Measurements from ENCODE around the gene TPM2.

TPM2 gene

GRCh38 chr9:35646533-35647265, 43.0 kb downstream of the TPM2 start:
- no peak for TF ChIP-seq SIN3A (IDR thresholded peaks at IDR 0.05; ENCODE audit: borderline replicate concordance, insufficient read depth, low read length)
- TF ChIP-seq TAF1 (IDR thresholded peaks at IDR 0.05; ENCODE audit: borderline replicate concordance, insufficient read depth, low read length) = 0 out of 2 replicates have a peak, but pooled peaks have one; percentile 38
- TF ChIP-seq FOXP2 (optimal IDR thresholded peaks at IDR 0.05; ENCODE audit: borderline replicate concordance, extremely low read depth, extremely low read length, insufficient read depth) = peak; percentile 63
- TF ChIP-seq POLR2AphosphoS5 (IDR thresholded peaks at IDR 0.05; ENCODE audit: low read depth, low read length) = peak; percentile 50; the same call in 1 of the 2 replicates

DNA sequence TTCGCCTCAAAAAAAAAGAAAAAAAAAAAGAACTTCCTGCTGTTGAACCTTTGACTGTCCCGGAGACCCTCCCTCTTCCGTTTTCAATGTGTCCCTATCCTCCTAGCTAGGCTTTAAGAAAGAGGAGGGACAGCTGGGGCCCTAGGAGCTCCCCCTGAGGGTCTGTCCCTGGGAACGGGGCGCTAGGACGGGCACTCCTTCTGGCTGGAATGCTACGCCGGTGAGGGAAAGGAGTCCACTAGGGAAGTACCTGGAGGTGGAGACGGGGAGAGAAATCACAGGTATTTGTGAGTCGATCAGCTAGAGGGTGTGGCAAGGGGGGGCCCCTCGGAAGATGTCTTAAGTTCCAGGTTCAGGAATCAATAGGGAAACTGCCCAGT, 43.6 kb downstream of the TPM2 start:
- no peak for TF ChIP-seq TAF1 (IDR thresholded peaks at IDR 0.05; ENCODE audit: borderline replicate concordance, insufficient read depth, low read length)
- no peak for TF ChIP-seq SIN3A (IDR thresholded peaks at IDR 0.05; ENCODE audit: borderline replicate concordance, insufficient read depth, low read length)
- no peak for TF ChIP-seq POLR2AphosphoS5 (IDR thresholded peaks at IDR 0.05; ENCODE audit: low read depth, low read length)
- no peak for TF ChIP-seq FOXP2 (optimal IDR thresholded peaks at IDR 0.05; ENCODE audit: borderline replicate concordance, extremely low read depth, extremely low read length, insufficient read depth)
- TF ChIP-seq REST (IDR thresholded peaks at IDR 0.05; ENCODE audit: insufficient read depth in 1 of 2, low read depth in 2 of 2, low read length in 2 of 2) = no peak

DNA sequence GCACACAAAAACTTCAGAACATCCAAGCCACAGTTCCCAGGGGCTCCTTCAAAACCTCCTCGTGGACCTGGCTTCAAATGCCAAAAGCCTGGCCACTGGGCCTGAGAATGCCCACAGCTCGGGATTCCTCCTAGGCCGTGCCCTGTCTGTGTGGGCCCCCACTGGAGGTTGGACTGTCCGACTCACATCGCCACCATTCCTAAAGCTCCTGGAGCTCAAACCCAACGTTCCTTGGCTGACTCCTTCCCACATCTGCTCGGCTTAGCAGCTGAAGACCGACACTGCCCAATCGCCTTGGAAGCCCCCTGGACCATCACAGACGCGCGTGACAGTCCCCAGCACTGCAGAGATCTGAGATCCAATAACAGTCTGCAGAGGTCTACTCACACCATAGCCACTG, 46.7 kb downstream of the TPM2 start:
- no peak for TF ChIP-seq REST (IDR thresholded peaks at IDR 0.05; ENCODE audit: insufficient read depth in 1 of 2, low read depth in 2 of 2, low read length in 2 of 2)
- TF ChIP-seq POLR2AphosphoS5 (IDR thresholded peaks at IDR 0.05; ENCODE audit: low read depth, low read length) = no peak
- no peak for TF ChIP-seq TAF1 (IDR thresholded peaks at IDR 0.05; ENCODE audit: borderline replicate concordance, insufficient read depth, low read length)
- TF ChIP-seq FOXP2 (optimal IDR thresholded peaks at IDR 0.05; ENCODE audit: borderline replicate concordance, extremely low read depth, extremely low read length, insufficient read depth) = no peak
- TF ChIP-seq SIN3A (IDR thresholded peaks at IDR 0.05; ENCODE audit: borderline replicate concordance, insufficient read depth, low read length) = no peak

- TF ChIP-seq TAF1 (IDR thresholded peaks at IDR 0.05; ENCODE audit: borderline replicate concordance, insufficient read depth, low read length) = no peak
- no peak for TF ChIP-seq SIN3A (IDR thresholded peaks at IDR 0.05; ENCODE audit: borderline replicate concordance, insufficient read depth, low read length)
- no peak for TF ChIP-seq REST (IDR thresholded peaks at IDR 0.05; ENCODE audit: insufficient read depth in 1 of 2, low read depth in 2 of 2, low read length in 2 of 2)
- no peak for TF ChIP-seq FOXP2 (optimal IDR thresholded peaks at IDR 0.05; ENCODE audit: borderline replicate concordance, extremely low read depth, extremely low read length, insufficient read depth)
- TF ChIP-seq POLR2AphosphoS5 (IDR thresholded peaks at IDR 0.05; ENCODE audit: low read depth, low read length) = no peak
Observed at GRCh38 chr9:35639631-35640030, 50.1 kb downstream of the TPM2 start.

DNA sequence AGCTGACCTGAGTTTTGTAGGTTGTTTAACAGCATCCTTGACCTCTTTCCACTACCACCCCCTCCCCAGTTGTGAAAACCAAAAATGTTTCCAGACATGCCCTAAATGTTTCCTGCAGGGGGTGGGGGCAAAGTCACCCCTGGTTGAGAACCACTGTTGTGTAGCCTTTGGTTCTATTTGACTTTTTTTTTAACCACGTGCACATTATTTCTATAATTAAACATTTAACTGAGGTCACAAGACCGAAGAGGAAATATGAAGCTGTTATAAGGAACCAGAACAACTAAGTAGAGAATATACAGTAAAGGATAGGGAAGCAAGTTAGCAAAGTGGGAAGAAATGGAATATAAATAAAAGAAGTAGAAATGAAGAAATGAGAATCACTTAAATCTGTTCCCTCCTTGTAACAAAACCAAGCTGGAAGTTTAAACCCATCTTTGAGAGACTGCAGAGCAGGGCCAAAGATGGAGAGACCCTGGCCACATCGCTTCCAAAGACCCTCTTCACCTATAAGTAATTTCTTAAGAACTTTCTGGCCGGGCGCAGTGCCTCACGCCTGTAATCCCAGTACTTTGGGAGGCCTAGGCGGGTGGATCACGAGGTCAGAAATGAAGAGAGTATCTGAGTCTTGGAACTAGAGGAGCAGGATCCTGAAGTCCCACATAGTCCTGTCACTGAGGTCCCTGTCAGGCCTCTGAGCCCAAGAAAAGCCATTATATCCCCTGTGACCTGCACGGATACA, 53.4 kb downstream of the TPM2 start:
- TF ChIP-seq REST (IDR thresholded peaks at IDR 0.05; ENCODE audit: insufficient read depth in 1 of 2, low read depth in 2 of 2, low read length in 2 of 2) (no peak), FOXP2 (optimal IDR thresholded peaks at IDR 0.05; ENCODE audit: borderline replicate concordance, extremely low read depth, extremely low read length, insufficient read depth) (no peak), POLR2AphosphoS5 (IDR thresholded peaks at IDR 0.05; ENCODE audit: low read depth, low read length) (no peak), SIN3A (IDR thresholded peaks at IDR 0.05; ENCODE audit: borderline replicate concordance, insufficient read depth, low read length) (no peak), TAF1 (IDR thresholded peaks at IDR 0.05; ENCODE audit: borderline replicate concordance, insufficient read depth, low read length) (no peak)

All from PFSK-1 (cell line).